T follicular helper cell (primary cell): ENCODE measurements around the gene NUDT11.
"Not testable (repeated sequence)": the region's sequence is repeated elsewhere in the genome, so short reads cannot be mapped to it uniquely, and the experiment has no call there.

Experiments
- DNase-seq: peaks from one replicate; pipeline ENCODE4 v3.0.0-alpha.2; 2020; ENCODE audit warnings: low read depth
- total RNA-seq, 2 experiments: gene quantifications; one replicate each; lab custom pipeline; 2026; lab: John Stamatoyannopoulos, UW

Gene NUDT11
- 2.2 to 7.1 reads per million in 2 experiments for total RNA-seq

- no peak for DNase-seq
Observed at GRCh38 chrX:51496501-51497291, at the start of gene NUDT11. NUDT11 (minus strand) TSS chrX:51496592; CDS start chrX:51496444, 148 bp downstream.

- DNase-seq, result no peak
Observed at GRCh38 chrX:51520393-51520792, 24.0 kb upstream of the NUDT11 start.

GRCh38 chrX:51519131-51519530, 22.7 kb upstream of the NUDT11 start:
- not testable (repeated sequence) for DNase-seq

DNA sequence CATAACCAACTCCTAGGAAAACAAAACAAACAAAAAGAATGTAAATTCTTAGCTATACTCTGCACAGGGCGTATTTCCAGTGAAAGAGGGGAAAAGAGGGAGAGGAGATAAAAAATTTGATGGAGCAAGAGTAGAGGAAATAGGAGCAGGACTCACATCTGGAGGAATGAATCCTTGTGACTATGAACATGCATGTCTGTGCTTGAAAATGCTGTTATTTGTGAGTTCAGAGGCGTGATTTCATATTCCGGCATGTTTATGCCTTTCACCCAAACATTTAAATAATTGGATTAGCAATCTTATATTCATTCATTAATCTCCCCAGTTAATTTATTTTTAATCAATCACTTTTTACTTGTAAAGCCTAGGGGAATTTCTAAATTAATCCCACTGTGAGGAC, 11.2 kb upstream of the NUDT11 start:
- no peak for DNase-seq

GRCh38 chrX:51495701-51496488, 497 bp downstream of the NUDT11 start:
- not testable (repeated sequence) for DNase-seq

- DNase-seq, result no peak
Observed at GRCh38 chrX:51494409-51494808, 2.0 kb downstream of the NUDT11 start.

DNA sequence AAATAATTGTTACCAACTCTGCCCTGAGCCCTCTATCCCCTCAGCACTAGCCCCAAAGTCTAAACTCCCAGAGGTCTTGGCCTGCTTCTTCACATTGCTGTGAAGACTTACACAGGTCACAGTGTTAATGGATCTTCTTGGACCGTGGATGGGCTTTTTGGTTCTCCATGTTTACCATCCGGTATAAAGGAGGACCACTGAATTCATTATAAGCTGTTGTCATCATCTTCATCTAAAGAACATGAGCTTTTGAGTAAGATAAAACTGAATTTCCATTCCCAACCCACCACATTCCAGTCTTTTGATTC, 8.5 kb downstream of the NUDT11 start:
- no peak for DNase-seq

- DNase-seq, result no peak
Observed at GRCh38 chrX:51484616-51485015, 11.8 kb downstream of the NUDT11 start.

DNA sequence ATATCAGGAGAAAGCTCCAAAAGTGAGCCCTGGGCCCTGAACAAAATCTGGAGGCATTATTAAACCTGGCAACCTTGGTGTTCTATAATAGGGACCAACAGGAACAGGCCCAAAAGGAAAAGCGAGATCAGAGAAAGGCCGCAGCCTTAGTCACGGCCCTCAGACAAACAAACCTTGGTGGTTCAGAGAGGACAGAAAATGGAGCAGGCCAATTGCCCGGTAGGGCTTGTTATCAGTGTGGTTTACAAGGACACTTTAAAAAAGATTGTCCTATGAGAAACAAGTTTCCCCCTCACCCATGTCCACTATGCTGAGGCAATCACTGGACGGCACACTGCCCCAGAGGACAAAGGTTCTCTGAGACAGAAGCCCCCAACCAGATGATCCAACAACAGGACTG, 14.0 kb downstream of the NUDT11 start:
- DNase-seq, result not testable (repeated sequence)

DNA sequence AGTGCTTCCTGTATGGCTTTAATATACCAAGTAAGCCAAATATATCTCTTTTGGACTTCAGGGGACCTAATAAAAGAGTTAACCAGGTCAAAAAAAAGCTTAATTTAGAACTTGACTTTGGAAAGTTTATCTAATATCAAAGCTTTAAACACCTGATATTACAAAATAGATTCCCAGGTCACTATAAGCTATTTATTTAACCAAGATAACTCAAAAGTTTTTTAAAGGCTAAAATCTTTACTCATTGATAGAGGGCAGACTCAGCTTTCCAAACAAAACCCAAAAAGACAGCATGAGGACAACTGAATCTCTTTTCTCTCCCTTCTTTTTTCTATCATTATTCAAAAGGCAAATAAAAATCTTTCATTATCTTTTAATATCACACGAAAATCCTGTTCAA, 19.5 kb downstream of the NUDT11 start:
- DNase-seq, result no peak

DNA sequence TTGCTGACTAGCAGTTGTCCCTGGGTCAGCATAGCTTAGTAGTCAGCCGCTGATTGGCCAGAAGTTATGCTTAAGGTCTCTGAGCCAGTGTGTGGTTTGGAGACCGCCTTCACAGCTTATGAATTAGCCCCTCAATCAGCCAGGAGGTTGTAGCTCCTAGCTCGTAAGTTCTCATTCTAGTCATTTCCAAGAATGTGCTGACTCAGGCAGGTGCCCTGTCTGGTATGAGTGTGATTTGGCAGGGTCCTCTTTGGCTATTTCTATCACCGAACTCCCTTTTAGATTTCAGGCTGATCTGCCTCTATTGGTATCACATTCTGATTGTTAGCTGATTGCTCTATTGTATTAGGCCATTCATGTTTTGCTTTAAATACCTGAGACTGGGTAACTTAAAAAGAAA, 33.1 kb downstream of the NUDT11 start:
- DNase-seq, result no peak

DNA sequence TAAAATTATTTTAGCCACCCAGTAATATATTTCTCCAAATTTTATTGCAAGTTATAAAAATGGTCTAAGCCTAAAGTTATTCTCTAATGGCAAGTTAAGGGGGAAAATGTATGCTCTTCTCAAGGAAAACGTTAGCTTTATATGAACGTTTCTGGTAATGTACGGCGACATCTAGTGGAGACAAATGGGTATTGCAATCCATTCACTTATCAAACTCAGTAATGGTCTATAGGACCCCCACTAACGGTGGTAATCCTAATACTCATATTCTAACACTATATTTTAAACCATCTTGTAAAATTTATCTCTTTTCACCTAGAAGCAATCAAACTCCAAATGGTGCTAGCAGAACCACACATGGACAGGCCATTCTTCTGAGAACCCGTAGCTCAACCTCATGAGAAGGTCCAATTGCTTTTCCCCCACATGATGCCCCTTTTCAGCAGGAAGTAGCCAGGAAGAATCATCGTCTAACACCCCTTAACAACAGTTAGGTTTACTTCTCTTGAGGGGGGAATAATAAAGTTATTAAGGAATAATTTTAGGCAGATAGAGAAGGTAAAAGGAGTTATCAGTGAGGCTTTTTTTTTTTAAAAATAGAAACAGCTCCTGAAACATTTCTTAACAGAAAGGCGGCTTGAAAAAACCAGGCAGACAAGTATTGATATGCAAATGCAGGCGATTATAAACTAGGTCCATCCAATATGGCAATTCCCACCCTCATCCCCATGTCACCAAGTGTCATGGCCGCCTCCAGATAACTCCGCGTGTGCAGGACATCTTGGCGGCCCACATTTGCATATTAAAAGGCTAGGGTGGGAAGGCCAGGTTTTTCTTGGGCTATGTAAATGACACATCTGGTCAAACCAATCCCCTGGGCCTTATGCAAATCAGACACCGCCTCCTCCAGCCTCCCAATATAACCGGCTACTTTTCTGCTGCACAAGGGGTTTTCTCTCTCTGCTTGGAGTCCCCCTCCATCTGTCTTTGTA, 35.0 kb downstream of the NUDT11 start:
- no peak for DNase-seq

DNA sequence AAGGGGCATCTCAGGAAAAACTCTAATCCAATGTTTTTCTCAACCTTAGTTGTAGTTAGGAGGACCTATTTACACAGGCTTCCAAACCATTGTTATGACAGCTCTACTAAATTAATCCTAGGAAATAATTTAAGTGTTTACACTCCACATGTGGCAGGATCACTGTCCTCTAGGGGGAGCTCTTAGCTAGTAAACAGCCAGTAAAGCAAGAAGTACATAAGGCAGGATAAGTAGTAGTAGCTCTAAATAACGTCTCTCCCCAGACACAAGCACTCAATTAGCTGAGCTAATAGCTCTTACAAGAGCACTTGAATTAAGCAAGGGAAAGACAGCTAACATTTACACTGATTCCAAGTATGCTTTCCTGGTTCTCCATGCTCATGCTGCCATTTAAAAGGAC, 37.3 kb downstream of the NUDT11 start:
- no peak for DNase-seq

DNA sequence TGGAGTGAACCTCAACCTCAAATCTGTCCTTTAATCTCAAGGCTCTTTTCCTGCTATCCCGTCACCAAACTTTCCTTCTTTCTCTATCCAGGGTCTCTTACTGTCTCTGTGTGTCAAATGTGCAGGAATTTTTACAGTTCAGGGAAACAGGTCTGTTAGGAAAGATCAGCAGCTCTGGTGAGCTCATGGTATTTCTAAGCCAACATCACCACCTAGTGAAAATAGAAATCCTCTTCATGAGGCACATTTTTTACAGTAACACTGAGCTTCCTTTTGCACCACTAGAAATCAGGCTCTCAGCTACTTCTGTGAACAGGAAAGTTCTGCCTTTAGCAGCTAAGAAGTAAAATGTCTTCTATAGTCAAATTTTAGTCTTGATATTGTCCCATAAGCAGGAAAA, 39.6 kb downstream of the NUDT11 start:
- no peak for DNase-seq

GRCh38 chrX:51456246-51456645, 40.1 kb downstream of the NUDT11 start:
- no peak for DNase-seq

- DNase-seq, result no peak
Observed at GRCh38 chrX:51440365-51440764, 56.0 kb downstream of the NUDT11 start.
